GM08714 (cell line): Measurements from ENCODE around the gene ANO6.

ENCODE experiments used
- H3K4me3 ChIP-seq: fragments of 200-500 bp; sonication (Bioruptor generic); 2 replicates; pipeline ENCODE4 v1.5.1; 2014; ENCODE audit warnings: mild to moderate bottlenecking, low read length, inconsistent platforms
- ZNF274 ChIP-seq: IDR thresholded peaks from 2 replicates; pipeline ENCODE4 v1.6.1; 2012; ENCODE audit warnings: mild to moderate bottlenecking, low read depth, low read length

The ANO6 gene

GRCh38 chr12:45270951-45271350, 55.1 kb downstream of the ANO6 start:
- H3K4me3 ChIP-seq, result no peak overlapping the region
- no peak for TF ChIP-seq ZNF274

GRCh38 chr12:45273717-45274271, 57.9 kb downstream of the ANO6 start:
- no peak overlapping the region for H3K4me3 ChIP-seq
- no peak for TF ChIP-seq ZNF274

GRCh38 chr12:45276154-45276755, 60.4 kb downstream of the ANO6 start:
- TF ChIP-seq ZNF274, result no peak
- H3K4me3 ChIP-seq, result no peak overlapping the region

GRCh38 chr12:45278447-45278846, 62.6 kb downstream of the ANO6 start:
- no peak for TF ChIP-seq ZNF274
- no peak overlapping the region for H3K4me3 ChIP-seq

GRCh38 chr12:45279931-45280830, 64.3 kb downstream of the ANO6 start:
- no peak for TF ChIP-seq ZNF274
- H3K4me3 ChIP-seq, result no peak overlapping the region

- no peak overlapping the region for H3K4me3 ChIP-seq
- no peak for TF ChIP-seq ZNF274
Measured at GRCh38 chr12:45281994-45282393, 66.1 kb downstream of the ANO6 start.

GRCh38 chr12:45282411-45282810, 66.5 kb downstream of the ANO6 start:
- no peak overlapping the region for H3K4me3 ChIP-seq
- no peak for TF ChIP-seq ZNF274

GRCh38 chr12:45284096-45284901, 68.4 kb downstream of the ANO6 start:
- TF ChIP-seq ZNF274, result no peak

GRCh38 chr12:45285717-45286116, 69.8 kb downstream of the ANO6 start:
- no peak overlapping the region for H3K4me3 ChIP-seq
- TF ChIP-seq ZNF274, result no peak

More at GRCh38 chr12:45284096-45284901, 68.4 kb downstream of the ANO6 start:
- H3K4me3 ChIP-seq, result no peak overlapping the region

- TF ChIP-seq ZNF274, result no peak
- H3K4me3 ChIP-seq, result no peak overlapping the region
Measured at GRCh38 chr12:45286621-45287020, 70.7 kb downstream of the ANO6 start.

- H3K4me3 ChIP-seq, result no peak overlapping the region
- TF ChIP-seq ZNF274, result no peak
Measured at GRCh38 chr12:45289245-45290215, 73.6 kb downstream of the ANO6 start.

GRCh38 chr12:45290216-45290605, 74.3 kb downstream of the ANO6 start:
- no peak for TF ChIP-seq ZNF274
- no peak overlapping the region for H3K4me3 ChIP-seq

GRCh38 chr12:45291518-45291917, 75.6 kb downstream of the ANO6 start:
- H3K4me3 ChIP-seq, result no peak overlapping the region
- no peak for TF ChIP-seq ZNF274
